Left cardiac atrium (tissue), 4 donors: ENCODE results near the gene GPR84. TPM values are rescaled to one million over a fixed set of nuclear protein-coding genes. Genes with fewer than 3 reads are reported as not detected.
"Not testable (repeated sequence)": the region's sequence is repeated elsewhere in the genome, so short reads cannot be mapped to it uniquely, and the experiment has no call there.

ENCODE experiments used
- ATAC-seq, 2 donors: fragments of 200-7000 bp; cut with Tn5 transposase; one replicate each; pipeline ENCODE4 v1.9.1; 2020; ENCODE audit warnings: mild to moderate bottlenecking in 2 of 2, moderate library complexity in 2 of 2
- DNase-seq: peaks from one replicate; pipeline ENCODE4 v3.0.0-alpha.2; 2020
- intact Hi-C, 2 donors: fragments of 100-400 bp; cut with DNase I; formaldehyde crosslinking; loops; one replicate each; pipeline versions ENCODE4 v1.14.1 to v1.15.1; 2022 to 2023
- total RNA-seq, 2 donors: library from RNA; stranded (reverse); fragmentation: NEBNext Ultra II Directional; extraction: Animal tissue kit (Norgen Biotek cat#: 25700); gene quantifications; one replicate each; pipeline ENCODE4 v1.2.1, GENCODE V29; 2021
- donor health status: DM: no; HTN: yes; CAD: no.
- donor health status: DM: no; HTN: yes; CAD: no; lungs with severe emphysema.
- donor health status: DM: yes; HTN: yes; CAD: no.
- donor health status: Dilated cardiomyopathy.

GPR84 gene
- total RNA-seq, 2 donors from 2014 or later: 0.29 to 0.55 TPM

GRCh38 chr12:54359762-54360351, 4.4 kb downstream of the GPR84 start:
- ATAC-seq (no peak), DNase-seq (no peak)
- intact Hi-C loops: loop anchor here (2.0 to 10.0 kb wide), 4 partner anchors 65 to 143 kb away; no protein-coding TSS in a partner anchor

GRCh38 chr12:54358945-54359761, 5.1 kb downstream of the GPR84 start:
- peak; percentile 97 for DNase-seq
- ATAC-seq: peak; percentile 96 to 97
- intact Hi-C loops: no loop called here

GRCh38 chr12:54358191-54358944, 5.9 kb downstream of the GPR84 start:
- no peak for ATAC-seq
- intact Hi-C loops: no loop called here
- DNase-seq: no peak

GRCh38 chr12:54357506-54358190, 6.6 kb downstream of the GPR84 start:
- intact Hi-C loops: no loop called here
- ATAC-seq (no peak), DNase-seq (no peak)

GRCh38 chr12:54356951-54357356, 7.3 kb downstream of the GPR84 start:
- ATAC-seq (no peak), DNase-seq (no peak)
- intact Hi-C loops: no loop called here

- ATAC-seq: no peak
- intact Hi-C loops: no loop called here
- DNase-seq: no peak
Measured at GRCh38 chr12:54356228-54356627, 8.1 kb downstream of the GPR84 start.

- intact Hi-C loops: no loop called here
- DNase-seq (no peak), ATAC-seq (no peak)
Measured at GRCh38 chr12:54355104-54355815, 9.0 kb downstream of the GPR84 start.

- intact Hi-C loops, DNase-seq, ATAC-seq: not testable (repeated sequence)
Measured at GRCh38 chr12:54354271-54354670, 10.0 kb downstream of the GPR84 start.

- ATAC-seq (peak; percentile 36 to 62), DNase-seq (no peak)
- intact Hi-C loops: no loop called here
Measured at GRCh38 chr12:54352891-54353874, 11.1 kb downstream of the GPR84 start.

- ATAC-seq: peak; percentile 51 to 67
- intact Hi-C loops: no loop called here
- DNase-seq: peak; percentile 43
Measured at GRCh38 chr12:54352022-54352531, 12.2 kb downstream of the GPR84 start.

- DNase-seq (no peak), ATAC-seq (no peak)
- intact Hi-C loops: no loop called here
Measured at GRCh38 chr12:54351341-54351740, 12.9 kb downstream of the GPR84 start.

- ATAC-seq: no peak
- no peak for DNase-seq
- intact Hi-C loops: no loop called here
Measured at GRCh38 chr12:54350743-54351142, 13.5 kb downstream of the GPR84 start.

- intact Hi-C loops: no loop called here
- no peak for DNase-seq
- ATAC-seq: no peak
Measured at GRCh38 chr12:54349679-54350078, 14.6 kb downstream of the GPR84 start.

GRCh38 chr12:54349036-54349435, 15.2 kb downstream of the GPR84 start:
- intact Hi-C loops: no loop called here
- DNase-seq (no peak), ATAC-seq (no peak)

GRCh38 chr12:54341378-54342300, 22.6 kb downstream of the GPR84 start:
- ATAC-seq: no peak
- DNase-seq: no peak
- intact Hi-C loops: no loop called here

GRCh38 chr12:54340846-54341245, 23.4 kb downstream of the GPR84 start:
- DNase-seq (no peak), ATAC-seq (no peak)
- intact Hi-C loops: no loop called here
